Stimulated activated CD4-positive, alpha-beta T cell treated with anti-CD3 and anti-CD28 coated beads, Interleukin-4, amount 100 ng/mL, for 1 hour (primary cell): ENCODE results near the gene IGLON5.

Experiments
- DNase-seq: peaks from one replicate; pipeline ENCODE4 v3.0.0-alpha.2; 2020

The IGLON5 gene

DNA sequence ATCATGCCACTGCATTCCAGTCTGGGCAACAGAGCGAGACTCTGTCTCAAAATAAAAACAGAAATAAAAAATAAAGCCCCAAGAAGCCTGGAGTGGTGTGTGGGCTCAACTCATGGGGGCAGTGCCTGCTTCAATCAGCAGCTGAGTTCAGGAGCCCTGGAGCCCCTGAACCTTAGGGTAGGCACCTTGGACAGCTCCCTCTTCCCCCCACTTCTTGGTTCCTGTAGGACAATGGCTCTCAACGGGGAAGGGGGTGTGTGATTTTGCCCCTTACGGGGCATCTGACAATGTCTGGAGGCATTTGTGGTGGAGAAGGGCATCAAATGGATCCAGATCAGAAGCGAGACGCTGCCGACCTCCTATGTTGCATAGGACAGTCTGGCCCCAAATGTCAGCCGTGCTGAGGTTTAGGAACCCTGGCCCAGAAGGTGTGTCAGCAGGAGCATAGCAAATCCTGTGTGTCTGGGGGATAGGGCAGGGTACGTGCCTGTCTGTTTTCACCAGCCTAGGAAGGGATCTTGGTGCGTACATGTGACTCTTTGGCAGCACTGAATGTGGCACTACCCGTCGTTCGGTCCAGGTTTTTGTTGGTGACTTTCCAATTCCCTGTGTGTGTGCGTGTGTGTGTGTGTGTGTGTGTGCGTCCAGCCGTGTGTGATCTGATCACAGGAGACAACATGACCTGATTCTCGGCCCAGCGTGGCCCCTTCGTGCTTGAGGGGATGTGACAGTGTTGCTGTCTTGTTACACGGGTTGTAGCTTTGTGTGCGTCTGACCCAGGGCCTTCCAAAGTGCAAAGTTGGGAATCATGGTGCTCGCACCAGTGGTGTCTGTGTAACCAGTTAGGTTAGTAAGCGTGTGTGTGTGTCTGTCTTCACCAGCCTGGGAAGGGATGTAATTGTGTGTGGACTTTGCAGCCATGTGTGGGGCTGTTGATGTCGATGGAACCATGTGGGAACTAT is 7.5 kb downstream of the IGLON5 start:
- no peak for DNase-seq

DNA sequence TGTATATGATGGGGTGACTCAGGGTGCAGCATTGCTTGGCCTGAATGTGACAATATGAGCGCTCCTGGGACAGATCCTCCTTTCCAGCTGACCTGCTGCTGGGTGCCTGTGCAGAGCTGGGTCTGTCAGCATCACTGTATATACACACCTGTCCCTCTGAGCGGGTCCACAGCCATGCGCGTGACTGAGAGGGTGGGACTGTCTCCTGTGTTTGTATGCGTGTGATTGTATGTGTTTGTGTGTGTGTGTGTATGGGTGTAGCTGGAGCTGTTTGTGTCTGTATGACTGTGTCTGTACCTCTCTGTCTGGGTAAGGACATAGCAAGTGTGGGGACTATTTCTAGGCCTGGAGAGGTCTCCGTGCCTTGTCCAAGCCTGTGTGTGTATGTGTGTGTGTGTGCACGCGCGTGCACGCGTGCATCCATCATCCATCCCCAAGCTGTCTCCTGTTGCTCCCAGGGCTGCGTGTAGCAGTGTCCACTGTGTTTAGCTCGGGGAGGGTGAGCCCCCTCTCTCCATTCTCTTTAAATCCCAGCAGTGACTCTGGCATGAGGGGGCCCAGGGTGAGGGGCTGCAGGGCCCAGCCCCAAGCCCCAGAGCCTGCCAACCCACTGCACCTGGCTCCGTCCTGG is 8.3 kb downstream of the IGLON5 start:
- DNase-seq, result no peak

GRCh38 chr19:51320280-51320657 is 8.8 kb downstream of the IGLON5 start:
- DNase-seq, result no peak

- DNase-seq, result no peak
Measured at GRCh38 chr19:51321799-51322198, 10.4 kb downstream of the IGLON5 start.

GRCh38 chr19:51323481-51324166 is 12.2 kb downstream of the IGLON5 start:
- DNase-seq, result no peak

DNA sequence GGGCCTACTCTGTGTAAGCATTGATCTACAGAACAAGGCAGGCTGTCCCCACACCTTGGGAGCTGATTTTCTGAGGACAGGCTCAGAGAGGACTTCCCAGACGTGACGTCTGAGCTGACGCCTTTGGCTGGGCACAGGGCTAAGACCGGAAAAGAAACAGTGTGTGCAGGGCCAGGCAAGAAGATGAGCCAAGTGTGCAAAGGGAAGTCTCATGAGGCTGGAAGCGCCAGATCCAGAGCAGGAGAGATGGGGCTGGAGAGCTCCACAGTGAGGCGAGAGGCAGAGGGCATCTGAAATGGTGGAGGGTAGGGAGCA is 12.7 kb downstream of the IGLON5 start:
- DNase-seq, result no peak

DNA sequence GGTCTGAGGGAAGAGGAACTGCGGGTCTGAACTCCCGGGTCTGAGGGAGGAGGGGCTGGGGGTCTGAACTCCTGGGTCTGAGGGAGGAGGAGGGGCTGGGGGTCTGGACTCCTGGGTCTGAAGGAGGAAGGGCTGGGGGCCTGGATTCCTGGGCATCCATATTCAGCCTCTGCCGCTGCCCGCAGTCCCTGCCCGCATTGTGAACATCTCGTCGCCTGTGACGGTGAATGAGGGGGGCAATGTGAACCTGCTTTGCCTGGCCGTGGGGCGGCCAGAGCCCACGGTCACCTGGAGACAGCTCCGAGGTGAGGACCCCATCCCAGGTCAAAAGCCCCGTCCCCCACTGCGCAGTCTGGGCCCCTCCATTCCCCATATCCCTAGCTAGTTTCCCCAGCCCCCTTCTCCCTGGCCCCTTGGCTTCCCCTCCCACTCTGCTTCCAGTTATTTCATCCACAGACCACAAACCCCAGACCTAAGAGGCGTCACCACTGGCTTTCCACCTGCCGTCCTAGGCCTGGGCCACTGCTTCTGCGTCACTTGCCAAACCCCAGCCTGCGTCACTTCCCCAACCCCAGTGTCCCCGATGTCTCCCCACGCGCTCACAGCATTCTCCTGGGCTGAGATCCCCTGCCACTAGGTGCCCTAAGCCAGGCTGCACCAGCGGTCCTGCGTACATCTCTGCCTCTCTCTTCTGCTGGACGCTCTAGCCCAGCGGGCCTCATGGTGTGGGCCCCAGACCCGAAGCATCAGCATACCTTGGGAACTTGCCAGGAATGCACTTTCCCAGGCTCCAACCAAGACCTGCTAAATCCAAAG is 13.9 kb downstream of the IGLON5 start:
- no peak for DNase-seq

DNA sequence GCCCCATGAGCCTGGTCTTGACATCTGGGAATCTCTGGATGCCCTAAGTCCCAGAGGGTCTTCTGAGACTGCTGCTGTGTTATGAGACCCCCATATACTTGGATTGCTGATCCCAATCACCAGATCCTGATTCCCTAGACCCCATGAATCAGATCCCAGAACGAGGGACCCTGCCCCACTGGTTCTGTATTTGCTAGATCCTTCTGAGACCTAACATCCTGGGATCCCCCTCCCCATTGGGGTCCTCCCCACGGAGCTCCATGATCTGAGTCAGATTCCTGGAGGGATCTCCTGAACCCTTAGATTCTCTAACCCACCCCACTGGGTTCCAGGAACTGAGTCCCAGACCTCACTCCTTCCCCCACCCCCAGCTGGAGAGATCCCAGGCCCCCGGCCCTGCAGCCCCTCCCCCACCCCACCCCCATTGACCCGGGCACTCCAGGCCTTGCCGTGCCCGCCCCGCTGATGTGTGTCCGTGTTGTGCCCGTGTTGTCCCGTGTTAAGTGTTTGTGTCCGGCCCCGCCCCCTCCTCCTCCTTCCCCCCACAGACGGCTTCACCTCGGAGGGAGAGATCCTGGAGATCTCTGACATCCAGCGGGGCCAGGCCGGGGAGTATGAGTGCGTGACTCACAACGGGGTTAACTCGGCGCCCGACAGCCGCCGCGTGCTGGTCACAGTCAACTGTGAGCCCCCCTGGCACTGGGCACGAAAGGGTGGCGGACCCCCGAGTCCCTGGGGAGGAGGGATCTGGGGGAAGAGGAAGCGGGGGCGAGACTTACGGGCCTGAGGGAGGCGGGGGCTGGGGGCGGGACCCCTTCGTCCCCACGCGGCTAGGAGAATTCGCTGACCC is 15.0 kb downstream of the IGLON5 start:
- DNase-seq, result no peak

DNA sequence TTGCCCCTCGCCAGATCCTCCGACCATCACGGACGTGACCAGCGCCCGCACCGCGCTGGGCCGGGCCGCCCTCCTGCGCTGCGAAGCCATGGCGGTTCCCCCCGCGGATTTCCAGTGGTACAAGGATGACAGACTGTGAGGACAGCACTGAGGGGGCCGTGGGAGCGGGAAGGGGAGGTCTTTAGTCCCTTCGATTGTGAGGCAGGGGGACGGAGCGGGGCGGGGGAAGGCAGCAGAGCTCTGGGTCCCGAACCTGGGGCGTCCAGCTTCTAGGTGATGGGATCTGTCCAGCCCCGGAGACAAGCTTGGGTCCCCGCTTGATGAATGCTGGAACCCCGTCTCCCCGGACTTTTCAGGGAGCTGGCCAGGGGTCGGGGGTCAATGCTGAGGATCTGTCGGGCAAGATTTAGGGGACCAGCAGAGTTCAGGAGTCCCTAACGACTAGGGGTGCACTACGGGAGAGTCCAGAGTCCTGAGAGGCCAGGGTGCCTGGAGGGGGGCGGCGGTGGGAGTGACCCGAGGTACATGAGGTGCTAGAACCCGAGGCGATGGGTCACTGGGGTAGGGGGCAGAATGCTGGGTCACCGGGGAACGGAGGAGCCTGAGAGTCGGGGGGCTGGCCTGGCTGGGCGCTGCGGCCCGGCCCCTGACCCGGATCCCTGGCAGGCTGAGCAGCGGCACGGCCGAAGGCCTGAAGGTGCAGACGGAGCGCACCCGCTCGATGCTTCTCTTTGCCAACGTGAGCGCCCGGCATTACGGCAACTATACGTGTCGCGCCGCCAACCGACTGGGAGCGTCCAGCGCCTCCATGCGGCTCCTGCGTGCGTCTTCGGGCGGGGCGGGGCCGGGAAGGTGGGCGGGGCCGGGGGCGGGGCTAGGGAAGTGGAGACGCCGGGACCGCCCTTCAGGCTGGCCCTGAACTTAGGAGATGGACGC is 15.9 kb downstream of the IGLON5 start:
- DNase-seq, result peak; percentile 59

DNA sequence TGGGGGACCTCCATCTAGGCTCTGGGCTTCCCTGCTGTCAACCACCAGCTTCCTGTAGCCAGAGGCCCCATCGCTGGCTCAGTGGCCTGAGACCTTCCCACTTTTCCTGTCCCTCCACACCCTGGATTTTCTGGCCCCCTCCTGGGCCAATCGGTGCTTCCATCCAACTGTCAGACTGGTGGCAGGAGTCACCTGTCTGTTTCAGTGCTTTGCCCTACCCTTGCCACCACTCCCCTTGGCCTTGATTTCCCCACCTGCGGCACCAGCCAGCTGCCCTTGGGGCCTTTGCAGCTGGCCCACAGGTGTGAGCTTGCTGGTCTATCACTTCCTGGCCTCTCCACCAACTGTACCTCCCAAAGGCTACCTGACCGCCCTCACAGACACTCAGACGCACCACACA is 18.0 kb downstream of the IGLON5 start:
- DNase-seq, result no peak

DNA sequence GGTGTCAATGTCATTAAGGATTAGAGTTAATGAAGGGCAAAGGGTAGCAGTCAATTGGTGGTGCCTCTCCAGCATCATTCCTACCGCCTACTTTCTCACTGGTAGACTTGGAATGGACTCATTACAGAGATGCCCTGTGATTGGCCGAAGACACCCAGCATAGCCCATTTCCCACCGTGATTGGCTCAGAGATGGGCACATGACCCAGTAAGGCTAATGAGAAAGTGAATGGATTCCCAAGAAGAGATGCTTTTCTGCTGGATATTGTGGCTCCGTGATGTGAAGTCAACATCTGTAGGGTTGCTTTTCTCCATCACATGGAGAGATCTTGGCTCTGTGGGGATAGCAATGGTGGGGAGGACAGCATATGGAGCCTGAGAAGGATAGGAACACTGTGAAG is 18.9 kb downstream of the IGLON5 start:
- DNase-seq, result no peak

DNA sequence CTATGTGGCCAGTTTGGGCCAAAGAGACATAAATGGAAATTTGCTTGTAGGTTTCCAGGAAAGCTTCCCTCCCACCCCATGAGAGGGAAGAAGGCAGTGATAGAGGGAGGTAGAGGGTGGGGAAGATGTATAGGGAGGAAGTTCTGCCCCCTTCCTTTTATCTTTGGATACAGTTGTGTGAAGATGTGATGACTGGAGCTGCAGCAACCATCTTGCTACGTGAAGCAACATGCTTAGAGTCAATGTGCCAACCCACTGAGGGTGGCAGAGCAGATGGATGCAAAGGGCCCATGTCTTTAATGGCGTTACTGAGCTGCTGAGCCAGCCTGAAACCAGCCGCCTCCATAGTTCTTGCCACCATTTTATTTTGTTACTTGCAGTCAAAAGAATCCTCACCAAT is 19.7 kb downstream of the IGLON5 start:
- DNase-seq, result no peak

- DNase-seq, result no peak
Measured at GRCh38 chr19:51331716-51332115, 20.3 kb downstream of the IGLON5 start.

DNA sequence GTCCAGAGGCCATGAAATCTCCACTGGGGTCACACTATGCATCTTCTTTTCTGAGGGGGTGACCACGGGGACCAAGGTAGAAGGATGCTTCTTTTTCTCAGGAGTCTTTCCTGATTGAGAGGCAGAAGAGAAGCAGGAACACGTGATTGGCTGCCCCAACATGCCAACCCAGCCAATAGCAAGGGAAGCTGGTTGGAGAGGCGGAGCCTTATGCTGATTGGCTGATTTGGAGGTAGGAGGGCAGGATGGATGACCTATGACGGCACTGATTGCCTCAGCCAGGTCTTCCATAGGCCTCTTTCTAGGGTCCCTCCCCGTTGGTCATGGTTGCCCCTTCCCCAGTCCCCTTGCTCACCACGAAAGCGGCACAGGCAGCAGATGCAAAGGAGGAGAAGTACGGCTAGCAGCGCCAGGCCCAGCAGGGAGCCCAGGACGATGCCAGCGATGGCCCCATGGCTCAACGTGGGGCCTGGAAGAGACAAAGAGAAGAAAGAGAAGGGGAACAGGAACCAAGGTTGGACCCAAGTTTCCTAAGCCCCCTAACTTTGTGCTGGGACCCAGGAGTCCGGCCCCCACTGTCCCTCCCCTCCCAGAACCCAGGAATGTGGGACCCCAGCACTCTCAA is 22.5 kb downstream of the IGLON5 start:
- no peak for DNase-seq

GRCh38 chr19:51337141-51337860 is 25.9 kb downstream of the IGLON5 start:
- no peak for DNase-seq

DNA sequence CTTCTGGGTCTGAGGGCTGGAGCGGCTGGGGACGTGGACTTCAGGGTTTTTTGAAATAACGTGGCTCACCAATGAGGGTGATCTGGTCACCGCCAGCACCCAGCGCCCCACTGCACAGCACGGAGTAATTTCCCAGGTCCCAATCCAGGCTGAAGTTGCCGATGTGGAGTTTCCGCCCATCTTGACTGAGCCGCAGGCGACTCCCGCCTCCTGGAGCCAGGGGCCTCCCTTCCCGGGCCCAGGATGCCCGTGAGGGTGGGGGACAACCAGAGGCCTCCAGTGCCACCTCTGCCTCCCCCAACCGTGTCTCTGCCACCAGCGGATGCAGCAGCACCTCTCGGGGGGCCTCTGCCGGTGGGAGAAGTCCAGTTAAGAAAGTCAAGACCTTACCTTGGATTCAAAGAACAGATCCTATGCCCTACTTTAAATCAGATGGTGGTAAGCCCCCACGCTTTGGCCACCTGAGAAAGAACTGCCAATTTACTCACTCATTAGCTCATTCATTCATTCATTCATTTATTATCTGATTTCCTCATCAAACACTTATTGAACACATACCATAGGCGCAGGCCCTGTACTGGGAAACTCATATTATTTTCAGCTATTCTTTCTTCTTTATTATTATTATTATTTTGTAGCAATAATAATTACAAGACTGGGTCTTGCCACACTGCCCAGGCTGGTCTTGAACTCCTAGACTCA is 26.6 kb downstream of the IGLON5 start:
- DNase-seq, result no peak

DNA sequence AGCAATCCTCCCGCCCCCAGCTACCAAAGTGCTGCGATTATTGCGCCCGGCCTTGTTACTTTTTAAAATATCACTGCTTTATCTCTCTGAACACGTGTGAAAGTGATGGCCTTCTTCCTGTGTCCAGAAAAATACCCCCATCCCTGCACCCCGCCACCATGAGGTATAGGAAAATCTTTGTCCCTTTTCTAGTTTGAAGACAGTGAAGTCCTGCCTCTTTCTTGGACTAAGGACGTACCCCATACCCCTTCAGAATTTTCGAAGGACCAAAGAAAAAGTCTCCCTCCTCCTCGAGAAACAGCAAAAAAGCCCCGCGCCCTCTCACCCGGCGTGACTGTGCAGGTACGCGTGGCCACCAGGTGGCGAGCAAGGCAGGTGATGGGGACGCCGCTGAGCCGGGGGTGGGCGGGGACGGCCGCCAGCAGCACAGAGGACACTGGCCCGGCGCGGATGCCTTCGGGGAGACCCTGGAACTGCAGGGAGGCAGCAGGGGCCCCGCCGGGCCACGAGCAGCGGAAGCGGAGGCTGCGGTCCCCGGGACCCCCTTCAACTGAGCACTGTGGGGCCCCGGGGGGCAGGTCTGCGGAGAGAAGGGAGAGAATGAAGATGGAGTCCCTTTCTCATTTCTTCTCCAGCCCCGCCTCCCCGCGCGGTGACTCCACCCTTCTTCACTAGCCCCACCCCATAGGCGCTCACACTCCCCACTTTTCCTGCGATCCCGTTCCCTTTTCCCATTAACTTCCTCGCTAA is 27.3 kb downstream of the IGLON5 start:
- DNase-seq, result peak; percentile 90

DNA sequence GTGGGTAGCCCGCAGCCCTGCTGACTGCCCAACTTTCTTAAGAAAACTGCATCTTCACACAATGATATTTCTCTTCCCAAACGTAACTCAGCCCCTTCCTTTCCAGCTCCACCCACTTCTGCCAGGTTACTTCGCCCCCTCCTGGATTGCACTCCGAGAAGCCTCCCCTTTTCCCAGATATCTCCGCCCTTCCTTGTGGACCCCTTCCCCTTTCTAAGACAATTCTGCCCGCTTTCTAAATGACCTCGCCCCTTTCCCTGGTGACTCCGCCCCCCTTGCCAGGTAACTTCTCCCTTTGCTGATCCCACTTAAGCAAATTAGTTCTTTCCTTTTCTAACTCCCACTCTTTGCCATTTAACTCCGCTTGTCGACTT is 27.9 kb downstream of the IGLON5 start:
- no peak for DNase-seq
